LNCaP clone FGC (cell line): ENCODE results near the gene ABRACL.
A peak's percentile ranks its signal among the peaks of the same experiment; 100 is the strongest.

Source experiments
- DNase-seq: peaks from one replicate; pipeline ENCODE4 v3.0.0-alpha.2; 2011; ENCODE audit warnings: low read depth
- H3K4me3 ChIP-seq: 2 replicates; pipeline ENCODE4 v1.5.1; 2011; ENCODE audit warnings: mild to moderate bottlenecking, low read depth, low read length, control low read depth
- TF ChIP-seq, protein P1 (sequence below): IDR thresholded peaks from 2 replicates; pipeline ENCODE4 v1.5.1; 2012; ENCODE audit warnings: mild to moderate bottlenecking; ENCODE audit not compliant: control insufficient read depth, insufficient read depth; ENCODE audit errors: extremely low read depth

ABRACL gene

DNA sequence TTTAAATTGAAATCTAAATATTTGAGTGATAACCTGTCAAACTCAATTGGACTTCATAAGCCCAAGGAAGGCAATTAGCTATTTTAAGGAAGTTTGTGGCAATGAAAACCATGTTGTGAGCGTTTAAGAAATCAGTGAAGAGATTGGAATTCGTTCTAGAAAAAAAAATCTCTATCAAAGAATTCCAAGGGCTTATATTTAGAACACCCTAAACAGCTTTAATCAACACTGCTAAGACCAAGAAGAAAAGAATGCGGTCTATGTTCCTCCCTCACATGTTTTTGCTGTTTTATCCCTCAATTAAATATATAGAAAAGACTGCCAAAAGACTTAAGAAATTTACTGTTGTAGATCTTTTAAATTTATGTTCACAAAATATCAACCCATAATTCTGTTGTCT lies 16.6 kb upstream of the ABRACL start:
- TF ChIP-seq, protein P1, sequence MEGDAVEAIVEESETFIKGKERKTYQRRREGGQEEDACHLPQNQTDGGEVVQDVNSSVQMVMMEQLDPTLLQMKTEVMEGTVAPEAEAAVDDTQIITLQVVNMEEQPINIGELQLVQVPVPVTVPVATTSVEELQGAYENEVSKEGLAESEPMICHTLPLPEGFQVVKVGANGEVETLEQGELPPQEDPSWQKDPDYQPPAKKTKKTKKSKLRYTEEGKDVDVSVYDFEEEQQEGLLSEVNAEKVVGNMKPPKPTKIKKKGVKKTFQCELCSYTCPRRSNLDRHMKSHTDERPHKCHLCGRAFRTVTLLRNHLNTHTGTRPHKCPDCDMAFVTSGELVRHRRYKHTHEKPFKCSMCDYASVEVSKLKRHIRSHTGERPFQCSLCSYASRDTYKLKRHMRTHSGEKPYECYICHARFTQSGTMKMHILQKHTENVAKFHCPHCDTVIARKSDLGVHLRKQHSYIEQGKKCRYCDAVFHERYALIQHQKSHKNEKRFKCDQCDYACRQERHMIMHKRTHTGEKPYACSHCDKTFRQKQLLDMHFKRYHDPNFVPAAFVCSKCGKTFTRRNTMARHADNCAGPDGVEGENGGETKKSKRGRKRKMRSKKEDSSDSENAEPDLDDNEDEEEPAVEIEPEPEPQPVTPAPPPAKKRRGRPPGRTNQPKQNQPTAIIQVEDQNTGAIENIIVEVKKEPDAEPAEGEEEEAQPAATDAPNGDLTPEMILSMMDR, result no peak
- DNase-seq, result no peak
- H3K4me3 ChIP-seq, result no peak overlapping the region

DNA sequence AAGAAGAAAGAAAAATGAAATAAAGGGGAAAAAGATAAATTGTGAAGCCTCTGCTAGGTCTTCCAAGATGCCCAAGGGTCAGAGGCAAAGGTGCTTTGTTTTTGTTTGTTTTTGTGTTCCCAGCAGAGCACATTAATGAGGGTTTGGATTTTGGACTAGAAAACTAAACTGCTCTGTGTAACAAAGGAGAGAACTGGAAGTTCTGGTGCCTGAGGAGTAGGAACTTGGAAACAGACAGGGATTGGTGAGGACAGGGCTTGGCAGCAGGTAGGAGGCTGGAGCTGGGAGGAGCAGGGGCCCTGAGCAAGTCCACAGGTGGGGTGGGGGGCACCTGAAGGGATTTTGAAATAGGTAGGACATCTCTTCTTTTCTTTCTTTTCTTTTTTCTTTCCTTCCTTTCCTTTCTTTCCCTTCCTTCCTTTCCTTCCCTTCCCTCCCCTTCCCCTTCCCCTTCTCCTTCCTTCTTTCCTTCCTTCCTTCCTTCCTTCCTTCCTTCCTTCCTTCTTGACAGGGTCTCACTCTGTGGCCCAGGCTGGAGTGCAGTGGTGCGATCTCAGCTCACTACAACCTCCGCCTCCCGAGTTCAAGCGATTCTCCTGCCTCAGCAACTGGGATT lies 15.3 kb upstream of the ABRACL start:
- TF ChIP-seq, protein P1, result no peak
- no peak for DNase-seq
- H3K4me3 ChIP-seq, result no peak overlapping the region

DNA sequence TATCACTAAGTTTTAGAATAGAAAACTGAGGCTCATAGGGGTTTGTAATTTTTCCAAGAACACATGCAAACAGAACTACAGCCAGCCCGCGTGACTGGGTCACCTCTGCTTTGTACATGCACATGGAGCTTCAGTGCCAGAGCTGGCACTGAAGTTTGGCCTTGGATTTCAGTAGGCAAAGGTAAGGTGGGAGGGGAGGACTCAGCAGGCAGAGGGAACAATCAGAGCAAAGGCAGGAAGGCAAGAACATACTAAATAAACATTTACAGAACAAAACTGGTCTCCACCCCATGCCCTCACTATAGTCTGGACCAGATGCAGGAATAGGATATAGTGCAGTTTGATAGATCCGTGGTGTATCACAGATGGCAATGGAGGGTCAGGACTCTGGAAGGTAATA lies 13.6 kb upstream of the ABRACL start:
- peak; percentile 83 for DNase-seq
- H3K4me3 ChIP-seq, result no peak overlapping the region
- TF ChIP-seq, protein P1, result no peak

DNA sequence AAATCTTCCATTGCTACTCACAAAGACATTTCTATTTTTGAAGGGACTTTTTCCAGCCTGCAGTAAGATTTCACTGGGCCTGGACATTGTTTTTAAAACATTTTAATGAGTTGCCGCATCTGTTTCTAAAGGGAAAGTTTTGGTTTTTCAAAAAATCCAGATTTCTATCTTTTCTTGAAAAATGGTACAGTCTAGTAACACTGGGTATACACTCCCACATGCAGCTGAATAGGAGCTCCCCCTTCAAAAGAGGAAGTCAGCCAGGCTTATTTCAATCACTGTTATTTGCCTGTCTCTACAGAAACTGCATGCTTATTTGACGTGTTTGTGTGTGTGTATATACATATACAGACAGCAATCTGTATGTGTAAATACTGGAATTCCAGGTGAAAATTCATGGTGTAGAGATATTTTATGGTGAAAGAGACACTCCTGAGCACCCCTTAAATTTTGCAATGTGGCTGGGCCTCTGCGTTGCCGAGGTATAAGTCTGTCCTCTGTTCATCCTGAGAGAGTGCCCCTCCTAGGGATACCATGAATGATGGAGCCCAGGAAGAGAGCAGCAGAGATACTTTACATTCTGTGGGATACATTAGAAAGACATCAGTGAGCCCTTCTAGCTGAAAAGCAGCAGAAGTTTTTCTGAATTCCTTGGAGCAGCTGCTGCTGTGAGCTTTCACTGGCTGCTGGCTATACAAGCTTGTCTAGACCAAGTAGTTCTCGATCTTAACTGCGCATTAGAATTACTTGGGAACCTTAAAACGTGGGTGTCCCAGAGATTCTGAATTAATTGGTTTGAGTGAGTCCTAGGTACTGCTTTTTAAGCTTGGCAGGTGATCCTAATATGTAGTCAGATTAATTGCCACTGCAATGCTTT lies 12.0 kb upstream of the ABRACL start:
- DNase-seq, result no peak
- TF ChIP-seq, protein P1, result no peak
- no peak overlapping the region for H3K4me3 ChIP-seq

DNA sequence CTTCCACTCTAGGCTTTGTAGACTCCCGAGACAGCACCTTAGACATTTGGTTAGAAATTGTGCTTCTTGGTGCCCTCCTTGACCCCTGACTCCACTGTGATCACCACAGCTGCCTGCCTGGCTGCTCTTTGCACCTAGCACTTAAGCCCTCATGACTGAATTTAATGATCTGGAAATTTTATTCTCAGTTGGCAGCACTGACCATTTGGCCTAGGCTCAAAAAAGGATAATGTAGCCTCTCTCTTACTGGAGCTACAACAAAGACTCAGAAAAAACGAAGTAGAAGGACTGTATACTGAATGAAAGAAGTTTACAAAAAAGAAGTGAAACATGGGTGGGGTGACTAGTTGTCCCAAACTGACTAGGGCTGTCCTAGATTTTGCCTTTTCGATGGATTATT lies 11.3 kb upstream of the ABRACL start:
- peak; percentile 40 for DNase-seq
- H3K4me3 ChIP-seq, result no peak overlapping the region
- TF ChIP-seq, protein P1, result no peak

DNA sequence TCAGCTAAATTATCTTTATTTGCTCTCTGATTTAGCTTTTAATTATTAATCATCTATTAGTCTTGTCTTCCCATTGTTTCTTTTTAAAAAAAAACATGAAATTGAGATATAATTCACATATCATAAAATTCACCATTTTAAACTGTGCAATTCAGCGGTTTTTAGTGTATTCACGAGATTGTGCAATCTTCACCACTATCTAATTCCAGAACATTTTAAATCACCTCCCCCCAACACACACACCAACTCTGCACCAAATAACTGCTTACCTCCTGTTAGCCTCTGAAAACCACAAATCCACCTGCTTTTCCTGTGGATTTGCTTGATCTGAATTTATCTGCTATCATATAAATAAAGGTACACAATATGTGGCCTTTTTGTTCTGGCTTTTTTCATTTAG lies 8.8 kb upstream of the ABRACL start:
- DNase-seq, result no peak

More for the DNA sequence above, 8.8 kb upstream of the ABRACL start:
- no peak overlapping the region for H3K4me3 ChIP-seq
- TF ChIP-seq, protein P1, result no peak
